D721Med (cell line): Measurements from ENCODE around the gene ZFAND3.

Source experiments
- DNase-seq: peaks from one replicate; pipeline ENCODE4 v3.0.0; 2011; ENCODE audit warnings: low spot score; ENCODE audit not compliant: insufficient read length
- FAIRE-seq: peaks from 2 replicates; lab custom pipeline; 2011; peaks lifted over from hg19 to GRCh38; lab: Jason Lieb, UNC
- CTCF ChIP-seq: IDR thresholded peaks from 2 replicates; pipeline ENCODE4 v1.5.1; 2012; ENCODE audit warnings: mild to moderate bottlenecking, control low read depth; ENCODE audit not compliant: insufficient read depth; ENCODE audit errors: missing control alignments

The ZFAND3 gene

GRCh38 chr6:37979392-37980221 lies 160.1 kb downstream of the ZFAND3 start:
- DNase-seq (no peak), FAIRE-seq (no peak)
- TF ChIP-seq CTCF: no peak

DNA sequence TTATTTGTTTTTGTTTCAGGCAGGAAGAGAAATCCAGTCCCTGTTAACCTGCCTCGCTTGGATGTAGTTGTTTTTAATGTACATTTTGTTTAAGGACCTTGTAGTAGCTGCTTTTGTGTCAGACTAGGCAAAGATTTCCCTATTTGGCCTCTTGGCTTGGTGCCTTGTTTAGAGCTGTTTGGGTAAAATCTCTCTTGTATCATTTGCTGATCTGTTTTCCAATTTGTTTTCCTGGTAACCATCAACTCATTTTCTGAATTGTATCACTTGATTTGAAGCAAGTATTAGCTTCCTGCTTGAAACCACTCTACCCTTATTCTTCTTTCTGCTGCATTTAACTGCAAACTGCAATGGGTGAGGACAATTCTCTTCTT lies 160.7 kb downstream of the ZFAND3 start:
- no peak for DNase-seq
- no peak for TF ChIP-seq CTCF
- no peak for FAIRE-seq

DNA sequence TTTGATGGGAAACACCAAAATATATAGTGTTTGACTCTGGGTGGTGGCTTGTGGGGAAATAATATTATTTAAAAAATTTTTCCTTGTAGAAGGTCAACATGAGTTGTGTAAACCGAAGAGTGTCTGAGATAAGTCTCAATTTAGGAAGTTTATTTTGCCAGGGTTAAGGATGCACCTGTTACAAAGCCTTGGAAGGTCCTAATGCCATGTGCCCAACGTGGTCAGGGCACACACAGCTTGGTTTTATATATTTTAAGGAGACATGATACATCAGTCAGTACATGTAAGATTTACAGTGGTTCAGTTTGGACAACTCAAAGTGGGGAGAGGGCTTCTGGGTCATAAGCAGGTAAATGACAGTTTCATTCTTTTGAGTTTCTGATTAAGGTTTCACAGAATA lies 162.1 kb downstream of the ZFAND3 start:
- FAIRE-seq (no peak), DNase-seq (no peak)
- no peak for TF ChIP-seq CTCF

DNA sequence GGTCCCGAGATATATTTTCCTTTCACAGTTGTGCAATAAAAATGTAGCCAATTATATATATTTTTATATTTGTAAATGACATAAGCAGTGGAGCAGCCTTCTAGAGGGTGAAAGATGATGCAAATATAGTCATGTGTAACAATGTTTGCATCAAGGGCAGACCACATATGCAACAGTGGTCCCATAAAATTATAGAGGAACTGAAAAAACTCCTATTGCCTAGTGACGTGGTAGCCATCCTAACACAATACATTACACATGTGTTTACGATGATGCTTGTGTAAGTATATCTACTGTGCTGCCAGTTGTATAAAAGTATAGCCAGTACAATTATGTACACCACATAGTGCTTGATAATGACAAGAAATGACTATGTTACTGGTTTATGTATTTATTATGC lies 162.8 kb downstream of the ZFAND3 start:
- FAIRE-seq (no peak), DNase-seq (no peak)
- no peak for TF ChIP-seq CTCF

DNA sequence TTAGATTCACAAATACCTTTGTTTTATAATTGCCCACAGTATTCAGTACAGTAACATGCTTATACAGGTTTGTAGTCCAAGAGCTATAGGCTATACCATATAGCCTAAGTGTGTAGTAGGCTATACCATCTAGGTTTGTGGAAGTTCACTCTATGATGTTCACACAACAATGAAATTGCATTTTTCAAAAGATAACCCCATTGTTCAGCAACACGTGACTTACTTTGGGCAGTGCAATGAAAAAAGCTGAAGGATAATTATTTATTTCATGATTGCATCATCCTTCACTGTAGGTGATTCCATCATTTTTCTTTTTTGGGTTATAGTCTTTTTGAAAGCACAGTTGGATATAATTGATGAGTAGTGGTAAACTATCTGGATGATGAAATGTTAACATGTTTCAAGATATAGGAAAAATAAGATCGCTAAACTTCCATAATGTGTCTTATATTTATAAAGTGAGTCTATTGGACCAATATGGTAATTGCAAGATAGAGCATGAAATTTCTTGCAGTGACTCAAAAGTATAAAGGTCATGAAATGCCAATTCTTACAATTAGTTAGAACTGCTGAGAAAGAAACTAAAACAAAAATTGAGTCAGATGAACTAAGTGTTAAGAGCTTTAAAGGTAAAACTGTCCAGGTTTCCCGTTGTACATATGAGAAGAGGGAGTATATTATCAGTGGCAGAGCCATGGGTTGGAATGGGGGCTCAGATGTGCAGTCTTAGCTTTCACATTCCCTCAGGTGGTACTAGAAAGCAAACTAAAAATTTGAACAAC lies 164.4 kb downstream of the ZFAND3 start:
- TF ChIP-seq CTCF: no peak
- DNase-seq: no peak
- no peak for FAIRE-seq

- no peak for TF ChIP-seq CTCF
- DNase-seq (no peak), FAIRE-seq (no peak)
Observed at GRCh38 chr6:37984578-37984977, 165.1 kb downstream of the ZFAND3 start.

GRCh38 chr6:37985355-37985754 lies 165.8 kb downstream of the ZFAND3 start:
- DNase-seq (no peak), FAIRE-seq (no peak)
- TF ChIP-seq CTCF: no peak
